ENCODE measurements around the gene AMZ2.
A peak's percentile ranks its signal among the peaks of the same experiment; 100 is the strongest.
"Not testable (repeated sequence)": the region's sequence is repeated elsewhere in the genome, so short reads cannot be mapped to it uniquely, and the experiment has no call there.

Gene AMZ2

GRCh38 chr17:68205808-68206720, 41.8 kb upstream of the AMZ2 start:
- H3K4me1 ChIP-seq (ENCODE audit: control insufficient read depth in 2 of 2, insufficient read depth in 2 of 2, low read length in 2 of 2): peaks cover 1 to 3% of the 10 kb centered on the region in 2 donors
- H3K9ac ChIP-seq (ENCODE audit: low read depth in 1 of 2, low read length in 2 of 2): peak overlapping the region; percentile 48 to 54
- H3K27ac ChIP-seq (ENCODE audit: low read depth in 2 of 2, low read length in 2 of 2): peak overlapping the region; percentile 70 to 86
- H3K27me3 ChIP-seq (ENCODE audit: control insufficient read depth in 2 of 2, insufficient read depth in 2 of 2, low read length in 2 of 2): peaks cover 0 to 3% of the 10 kb centered on the region in 2 donors
- H3K4me3 ChIP-seq (ENCODE audit: low read length in 2 of 2): peak overlapping the region; percentile 73 to 74
- H3K36me3 ChIP-seq (ENCODE audit: control insufficient read depth in 2 of 2, insufficient read depth in 2 of 2, low read length in 2 of 2): peaks cover 0 to 10% of the 10 kb centered on the region in 2 donors
- no peaks in the 10 kb centered on the region for H3K9me3 ChIP-seq (ENCODE audit: control insufficient read depth in 2 of 2, low read length in 2 of 2)

GRCh38 chr17:68207651-68208253, 40.1 kb upstream of the AMZ2 start:
- H3K27ac ChIP-seq (ENCODE audit: low read depth in 2 of 2, low read length in 2 of 2): no peak overlapping the region

GRCh38 chr17:68208651-68209050, 39.2 kb upstream of the AMZ2 start:
- not testable (repeated sequence) for H3K27me3 ChIP-seq (ENCODE audit: control insufficient read depth in 2 of 2, insufficient read depth in 2 of 2, low read length in 2 of 2); H3K4me3 ChIP-seq (ENCODE audit: low read length in 2 of 2); H3K9me3 ChIP-seq (ENCODE audit: control insufficient read depth in 2 of 2, low read length in 2 of 2); H3K27ac ChIP-seq (ENCODE audit: low read depth in 2 of 2, low read length in 2 of 2); H3K4me1 ChIP-seq (ENCODE audit: control insufficient read depth in 2 of 2, insufficient read depth in 2 of 2, low read length in 2 of 2); H3K9ac ChIP-seq (ENCODE audit: low read depth in 1 of 2, low read length in 2 of 2)
- peaks cover 0 to 10% of the 10 kb centered on the region in 2 donors for H3K36me3 ChIP-seq (ENCODE audit: control insufficient read depth in 2 of 2, insufficient read depth in 2 of 2, low read length in 2 of 2)

More at GRCh38 chr17:68207651-68208253, 40.1 kb upstream of the AMZ2 start:
- Histone ChIP-seq H3K9me3 (ENCODE audit: control insufficient read depth in 2 of 2, low read length in 2 of 2) (no peaks in the 10 kb centered on the region), H3K9ac (ENCODE audit: low read depth in 1 of 2, low read length in 2 of 2) (no peak overlapping the region), H3K27me3 (ENCODE audit: control insufficient read depth in 2 of 2, insufficient read depth in 2 of 2, low read length in 2 of 2) (no peaks in the 10 kb centered on the region), H3K4me3 (ENCODE audit: low read length in 2 of 2) (no peak overlapping the region), H3K4me1 (ENCODE audit: control insufficient read depth in 2 of 2, insufficient read depth in 2 of 2, low read length in 2 of 2) (peaks cover 0 to 3% of the 10 kb centered on the region in 2 donors), H3K36me3 (ENCODE audit: control insufficient read depth in 2 of 2, insufficient read depth in 2 of 2, low read length in 2 of 2) (peaks cover 0 to 10% of the 10 kb centered on the region in 2 donors)

GRCh38 chr17:68209191-68209900, 38.5 kb upstream of the AMZ2 start:
- not testable (repeated sequence) for H3K9me3 ChIP-seq (ENCODE audit: control insufficient read depth in 2 of 2, low read length in 2 of 2); H3K4me3 ChIP-seq (ENCODE audit: low read length in 2 of 2); H3K27ac ChIP-seq (ENCODE audit: low read depth in 2 of 2, low read length in 2 of 2); H3K9ac ChIP-seq (ENCODE audit: low read depth in 1 of 2, low read length in 2 of 2); H3K4me1 ChIP-seq (ENCODE audit: control insufficient read depth in 2 of 2, insufficient read depth in 2 of 2, low read length in 2 of 2); H3K27me3 ChIP-seq (ENCODE audit: control insufficient read depth in 2 of 2, insufficient read depth in 2 of 2, low read length in 2 of 2)
- H3K36me3 ChIP-seq (ENCODE audit: control insufficient read depth in 2 of 2, insufficient read depth in 2 of 2, low read length in 2 of 2): peaks cover 0 to 10% of the 10 kb centered on the region in 2 donors

DNA sequence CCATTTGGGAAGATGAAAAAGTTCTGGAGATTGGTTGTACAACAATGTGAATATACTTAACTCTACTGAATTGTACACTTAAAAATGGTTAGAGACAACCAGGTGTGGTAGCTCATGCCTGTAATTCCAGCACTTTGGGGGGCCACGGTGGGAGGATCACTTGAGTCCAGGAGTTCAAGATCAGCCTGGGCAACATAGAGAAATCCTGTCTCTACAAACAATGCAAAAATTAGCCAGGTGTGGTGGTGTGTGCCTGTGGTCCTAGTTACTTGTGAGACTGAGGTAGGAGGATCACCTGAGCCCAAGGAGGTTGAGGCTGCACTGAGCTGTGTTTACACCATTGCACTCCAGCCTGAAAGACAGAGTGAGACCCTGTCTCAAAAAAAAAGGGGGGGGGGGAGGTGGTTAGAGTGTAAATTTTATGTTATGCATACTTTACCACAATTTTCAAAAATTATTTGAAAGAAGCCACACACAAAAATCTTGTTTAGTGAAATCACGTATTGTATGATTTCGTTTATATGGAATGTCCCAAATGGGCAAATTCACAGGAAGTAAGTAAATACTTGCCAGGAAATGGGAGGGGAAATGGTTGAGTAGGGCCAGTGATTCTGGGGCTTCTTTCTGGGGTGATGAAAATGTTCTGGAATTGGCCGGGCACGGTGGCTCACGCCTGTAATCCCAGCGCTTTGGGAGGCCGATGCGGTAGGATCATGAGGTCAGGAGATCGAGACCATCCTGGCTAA, 37.1 kb upstream of the AMZ2 start:
- Histone ChIP-seq H3K36me3 (ENCODE audit: control insufficient read depth in 2 of 2, insufficient read depth in 2 of 2, low read length in 2 of 2) (peaks cover 0 to 10% of the 10 kb centered on the region in 2 donors), H3K9ac (ENCODE audit: low read depth in 1 of 2, low read length in 2 of 2) (no peak overlapping the region), H3K4me1 (ENCODE audit: control insufficient read depth in 2 of 2, insufficient read depth in 2 of 2, low read length in 2 of 2) (no peaks in the 10 kb centered on the region), H3K4me3 (ENCODE audit: low read length in 2 of 2) (no peak overlapping the region), H3K9me3 (ENCODE audit: control insufficient read depth in 2 of 2, low read length in 2 of 2) (no peaks in the 10 kb centered on the region), H3K27ac (ENCODE audit: low read depth in 2 of 2, low read length in 2 of 2) (no peak overlapping the region), H3K27me3 (ENCODE audit: control insufficient read depth in 2 of 2, insufficient read depth in 2 of 2, low read length in 2 of 2) (no peaks in the 10 kb centered on the region)

- not testable (repeated sequence) for H3K27me3 ChIP-seq (ENCODE audit: control insufficient read depth in 2 of 2, insufficient read depth in 2 of 2, low read length in 2 of 2); H3K9me3 ChIP-seq (ENCODE audit: control insufficient read depth in 2 of 2, low read length in 2 of 2); H3K4me1 ChIP-seq (ENCODE audit: control insufficient read depth in 2 of 2, insufficient read depth in 2 of 2, low read length in 2 of 2); H3K27ac ChIP-seq (ENCODE audit: low read depth in 2 of 2, low read length in 2 of 2); H3K4me3 ChIP-seq (ENCODE audit: low read length in 2 of 2); H3K9ac ChIP-seq (ENCODE audit: low read depth in 1 of 2, low read length in 2 of 2)
- peaks cover 0 to 10% of the 10 kb centered on the region in 2 donors for H3K36me3 ChIP-seq (ENCODE audit: control insufficient read depth in 2 of 2, insufficient read depth in 2 of 2, low read length in 2 of 2)
Observed at GRCh38 chr17:68213428-68214411, 34.1 kb upstream of the AMZ2 start.

DNA sequence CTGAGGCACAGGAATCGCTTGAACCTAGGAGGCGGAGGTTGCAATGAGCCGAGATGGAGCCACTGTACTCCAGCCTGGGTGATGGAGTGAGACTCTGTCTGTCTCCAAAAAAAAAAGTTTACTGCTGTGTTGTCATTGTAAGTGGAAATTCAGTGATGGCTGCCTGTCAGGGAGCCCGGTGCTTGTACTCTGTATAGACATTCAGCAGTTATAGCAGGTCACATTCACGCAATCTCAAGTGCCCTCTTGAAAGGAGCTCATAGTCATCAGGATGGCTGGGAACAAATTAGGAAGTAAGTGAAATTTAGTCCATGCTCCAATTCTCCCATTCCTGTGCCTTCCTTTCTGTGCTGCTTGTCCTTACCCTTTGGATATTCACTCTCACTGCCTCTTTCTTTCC, 32.4 kb upstream of the AMZ2 start:
- H3K9ac ChIP-seq (ENCODE audit: low read depth in 1 of 2, low read length in 2 of 2); H3K27me3 ChIP-seq (ENCODE audit: control insufficient read depth in 2 of 2, insufficient read depth in 2 of 2, low read length in 2 of 2); H3K36me3 ChIP-seq (ENCODE audit: control insufficient read depth in 2 of 2, insufficient read depth in 2 of 2, low read length in 2 of 2); H3K4me3 ChIP-seq (ENCODE audit: low read length in 2 of 2); H3K9me3 ChIP-seq (ENCODE audit: control insufficient read depth in 2 of 2, low read length in 2 of 2); H3K4me1 ChIP-seq (ENCODE audit: control insufficient read depth in 2 of 2, insufficient read depth in 2 of 2, low read length in 2 of 2); H3K27ac ChIP-seq (ENCODE audit: low read depth in 2 of 2, low read length in 2 of 2): not testable (repeated sequence)

- H3K9me3 ChIP-seq (ENCODE audit: control insufficient read depth in 2 of 2, low read length in 2 of 2); H3K27ac ChIP-seq (ENCODE audit: low read depth in 2 of 2, low read length in 2 of 2); H3K4me3 ChIP-seq (ENCODE audit: low read length in 2 of 2); H3K4me1 ChIP-seq (ENCODE audit: control insufficient read depth in 2 of 2, insufficient read depth in 2 of 2, low read length in 2 of 2); H3K36me3 ChIP-seq (ENCODE audit: control insufficient read depth in 2 of 2, insufficient read depth in 2 of 2, low read length in 2 of 2); H3K27me3 ChIP-seq (ENCODE audit: control insufficient read depth in 2 of 2, insufficient read depth in 2 of 2, low read length in 2 of 2); H3K9ac ChIP-seq (ENCODE audit: low read depth in 1 of 2, low read length in 2 of 2): not testable (repeated sequence)
Observed at GRCh38 chr17:68219429-68219828, 28.4 kb upstream of the AMZ2 start.

DNA sequence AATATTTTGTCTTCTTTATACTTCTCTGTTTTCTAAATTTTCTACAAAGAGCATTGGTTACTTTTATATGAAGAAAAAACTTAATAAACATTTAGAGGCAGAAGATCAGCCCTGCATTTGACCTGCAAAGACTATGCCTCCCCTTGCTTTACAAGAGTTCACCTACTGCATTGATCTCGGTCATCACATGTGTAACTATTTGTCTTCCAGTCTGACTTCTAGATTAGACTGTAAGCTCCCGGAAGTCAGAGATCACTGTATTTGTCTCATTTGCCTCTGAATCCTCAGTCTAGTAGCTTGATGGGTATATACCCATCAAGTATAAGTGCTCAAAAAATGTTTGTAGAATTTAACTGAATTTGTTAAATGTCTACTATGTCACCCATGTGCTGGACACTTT, 27.7 kb upstream of the AMZ2 start:
- H3K9ac ChIP-seq (ENCODE audit: low read depth in 1 of 2, low read length in 2 of 2); H3K4me1 ChIP-seq (ENCODE audit: control insufficient read depth in 2 of 2, insufficient read depth in 2 of 2, low read length in 2 of 2); H3K9me3 ChIP-seq (ENCODE audit: control insufficient read depth in 2 of 2, low read length in 2 of 2); H3K27me3 ChIP-seq (ENCODE audit: control insufficient read depth in 2 of 2, insufficient read depth in 2 of 2, low read length in 2 of 2); H3K36me3 ChIP-seq (ENCODE audit: control insufficient read depth in 2 of 2, insufficient read depth in 2 of 2, low read length in 2 of 2); H3K4me3 ChIP-seq (ENCODE audit: low read length in 2 of 2); H3K27ac ChIP-seq (ENCODE audit: low read depth in 2 of 2, low read length in 2 of 2): not testable (repeated sequence)
